ENCODE measurements around the gene PHB1.

PHB1 gene

DNA sequence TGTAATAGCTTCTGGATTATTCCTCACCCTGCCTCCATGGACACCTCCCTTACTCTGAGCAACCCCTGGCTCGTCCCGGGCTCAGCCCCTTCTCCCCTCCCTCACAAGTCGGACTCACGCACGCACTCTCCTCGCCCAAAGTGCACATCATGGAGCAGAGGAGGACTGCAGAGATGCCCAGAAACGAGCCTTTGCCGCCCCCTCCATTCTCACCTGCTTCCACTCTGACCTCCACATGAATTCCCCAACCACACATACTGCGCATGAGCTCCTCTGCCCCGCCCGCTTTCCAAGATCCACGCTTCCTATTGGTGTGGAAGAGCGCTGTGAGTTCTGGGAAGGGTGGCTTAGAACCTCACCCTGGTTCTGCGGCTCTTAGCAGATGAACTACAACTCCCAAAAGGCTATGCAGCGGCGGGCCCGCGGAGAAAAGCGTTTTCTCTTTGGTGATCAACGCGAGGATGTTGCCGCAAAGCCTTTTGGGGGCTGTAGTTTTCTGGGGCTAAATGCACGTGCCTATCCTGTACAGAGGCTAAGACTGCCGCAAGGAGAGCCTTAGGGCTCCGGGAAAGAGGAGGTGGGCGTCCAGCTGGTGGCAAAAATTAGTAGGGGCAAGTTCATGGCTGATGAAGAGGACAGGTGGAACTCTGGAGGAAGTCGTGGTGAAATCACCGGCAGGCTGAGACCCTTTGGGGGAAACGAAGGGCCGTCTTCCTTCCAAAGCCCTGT is at the start of gene PHB1:
Gene PHB1, minus strand, starts transcription at position 261 of the 729 bp plus-strand sequence. CDS start 1,618 bp downstream, outside the sequence.
- DNase-seq, result peak; percentile 97

DNA sequence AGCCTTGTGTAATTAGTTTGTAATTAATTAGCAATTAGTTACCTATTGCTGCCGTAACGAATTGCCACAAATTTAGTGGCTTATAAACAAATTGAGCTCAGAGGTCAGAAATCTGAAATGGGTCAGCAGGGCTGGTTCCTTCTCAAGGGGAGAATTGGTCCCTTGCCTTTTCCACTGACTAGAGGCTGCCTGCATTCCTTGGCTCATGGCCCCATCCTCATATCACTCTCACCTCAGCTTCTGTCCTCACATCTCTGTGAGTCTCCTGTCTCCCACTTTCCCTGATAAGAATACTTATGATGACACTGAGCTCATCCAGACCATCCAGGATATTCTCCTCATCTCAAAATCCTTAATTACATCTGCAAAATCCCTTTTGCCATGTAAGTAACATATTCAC is 49.4 kb upstream of the PHB1 start:
- no peak for DNase-seq

DNA sequence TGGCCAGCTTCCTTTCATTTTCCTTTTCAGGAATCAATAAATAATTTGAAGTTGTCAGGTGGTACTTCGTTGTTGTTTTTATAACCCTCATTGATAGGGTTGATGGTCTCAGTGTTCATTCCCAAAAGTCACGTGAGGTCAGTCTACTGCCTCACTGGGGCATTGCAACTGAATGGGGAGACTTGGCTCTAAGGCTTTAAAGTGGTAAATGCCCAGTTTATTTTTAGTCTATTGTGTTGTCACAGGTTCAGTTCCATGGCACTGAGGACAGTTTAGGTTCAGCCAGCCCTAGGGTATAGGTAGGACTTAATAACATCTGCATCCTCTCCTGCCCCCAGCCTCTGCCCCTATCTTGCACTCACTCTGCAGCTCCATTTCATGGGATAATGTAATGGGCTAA is 46.9 kb upstream of the PHB1 start:
- DNase-seq, result no peak

DNA sequence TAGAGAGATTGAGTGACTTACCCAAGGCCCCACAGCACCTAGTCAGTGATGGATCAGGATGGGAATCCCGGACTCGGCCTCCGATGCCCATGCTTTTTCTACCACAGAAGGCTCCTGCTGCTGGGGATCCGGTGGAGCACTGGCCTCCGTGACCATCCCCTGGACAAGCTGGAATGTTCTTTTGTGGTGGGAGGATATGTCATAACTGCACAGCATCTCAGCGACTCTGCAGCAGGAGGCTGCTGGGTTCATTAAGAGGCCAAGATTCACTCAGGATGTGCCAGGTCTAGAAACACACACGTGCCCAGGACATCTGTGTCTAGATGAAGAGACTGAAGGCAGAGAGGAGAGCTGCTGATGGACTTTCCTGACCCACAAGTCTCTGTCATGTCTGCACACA is 45.7 kb upstream of the PHB1 start:
- DNase-seq, result no peak

DNA sequence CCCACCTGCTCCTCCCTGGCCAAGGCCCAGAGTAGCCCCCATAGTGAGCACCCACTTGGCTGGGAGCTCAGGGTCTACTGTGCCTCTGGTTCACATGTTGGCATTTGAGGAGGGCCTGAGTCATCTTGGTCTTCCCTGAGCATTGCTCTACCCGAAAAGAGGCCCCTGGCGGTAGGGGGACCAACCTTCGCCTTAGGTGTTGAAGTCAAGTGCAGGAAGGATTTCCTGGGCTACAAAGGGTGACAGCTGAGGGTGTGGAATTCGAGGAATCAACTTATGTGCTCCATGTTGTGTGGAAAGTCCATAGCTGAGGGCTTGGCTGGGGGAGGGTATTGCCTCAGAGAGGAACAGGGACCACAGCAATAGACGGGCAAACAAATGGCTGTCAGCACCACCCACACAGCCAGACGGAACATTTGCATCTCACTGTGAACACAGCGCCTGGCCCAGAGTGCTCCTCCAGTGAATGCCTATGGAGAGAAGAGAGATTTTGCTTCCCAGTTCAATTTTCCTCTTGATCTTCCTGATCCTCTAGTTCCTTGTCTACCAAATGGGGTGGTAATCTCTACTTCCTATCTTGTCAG is 44.8 kb upstream of the PHB1 start:
- no peak for DNase-seq

DNA sequence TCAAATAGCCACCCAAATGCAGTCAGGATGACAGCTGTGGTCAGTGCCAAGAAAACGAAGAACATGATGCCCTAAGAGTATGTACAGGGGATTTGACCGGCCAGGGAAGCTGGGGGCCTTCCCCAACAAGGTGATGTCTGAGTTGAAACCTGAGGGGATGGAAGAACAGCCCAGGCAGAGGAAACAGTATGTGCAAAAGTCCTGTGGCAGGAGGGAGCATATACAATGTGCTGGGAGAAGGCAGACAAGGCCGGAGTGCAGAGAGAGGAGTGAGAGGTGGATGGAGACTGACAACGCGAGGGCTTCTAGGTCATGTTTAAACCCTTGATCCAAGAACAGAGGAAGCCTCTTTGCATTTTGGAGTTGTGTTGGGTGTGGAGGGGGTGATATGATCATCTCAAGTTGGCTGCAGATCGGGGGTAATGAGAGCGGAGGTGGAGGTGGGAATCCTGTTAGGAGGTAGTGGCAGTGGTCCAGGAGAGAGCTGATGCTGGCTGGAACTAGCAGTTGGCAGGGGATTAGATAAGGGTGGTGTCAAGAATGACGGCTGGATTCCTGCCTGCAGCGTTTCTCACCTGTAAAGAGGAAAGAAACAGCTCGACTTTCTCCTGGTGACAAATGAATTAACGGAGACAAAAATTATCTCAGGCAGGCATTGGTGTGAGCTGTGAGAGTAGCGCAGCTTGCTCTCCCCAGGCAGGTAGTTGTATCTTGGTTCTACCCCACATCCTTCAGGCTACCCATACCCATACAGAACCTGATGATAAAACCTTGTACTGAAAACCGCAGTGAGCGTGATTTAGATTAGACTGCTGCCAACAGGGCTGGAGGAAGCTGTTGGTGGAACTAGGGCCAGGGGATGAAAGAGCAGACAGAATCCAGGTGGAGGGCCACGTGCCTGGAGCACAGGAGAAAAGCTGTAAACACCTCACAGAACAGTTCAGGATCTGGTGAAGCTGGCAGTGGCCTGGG is 43.2 kb upstream of the PHB1 start:
- no peak for DNase-seq

DNA sequence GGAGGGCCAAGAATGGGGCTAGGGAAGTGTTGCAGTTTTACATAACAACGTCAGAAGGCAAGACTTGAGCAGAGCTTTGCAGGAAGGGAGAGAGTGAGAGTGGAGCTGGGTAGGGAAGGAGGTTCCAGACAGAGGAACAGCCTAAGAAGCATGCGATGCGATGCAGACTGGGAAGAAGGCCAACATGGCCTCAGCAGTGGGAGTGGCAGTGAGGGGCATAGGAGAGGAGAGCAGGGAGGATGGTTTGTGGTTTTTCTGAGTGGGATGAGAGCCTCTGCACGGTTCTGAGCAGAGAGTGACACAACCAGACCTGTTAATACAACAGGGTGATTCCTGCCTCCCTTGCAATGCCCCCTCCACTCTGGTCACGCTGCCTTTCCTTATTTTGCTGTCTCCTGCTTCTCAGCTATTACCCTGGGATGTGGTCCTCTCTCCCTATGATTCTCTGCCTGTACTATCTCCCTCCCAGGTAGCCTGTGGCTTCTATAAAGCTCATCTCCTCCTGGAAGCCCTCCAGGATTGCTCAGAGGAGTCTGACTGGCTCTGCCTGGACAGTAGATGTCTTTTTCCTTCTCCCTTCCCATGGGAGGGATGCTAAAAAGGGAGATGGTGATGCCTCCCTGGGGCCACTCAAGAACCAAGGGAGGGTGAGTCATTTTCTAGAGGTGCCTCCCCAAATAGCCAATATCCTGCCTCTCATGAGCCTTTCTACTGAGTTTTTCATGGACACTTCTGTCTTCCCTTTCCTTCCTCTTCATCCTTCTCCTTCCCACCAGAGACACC is 41.7 kb upstream of the PHB1 start:
- no peak for DNase-seq

DNA sequence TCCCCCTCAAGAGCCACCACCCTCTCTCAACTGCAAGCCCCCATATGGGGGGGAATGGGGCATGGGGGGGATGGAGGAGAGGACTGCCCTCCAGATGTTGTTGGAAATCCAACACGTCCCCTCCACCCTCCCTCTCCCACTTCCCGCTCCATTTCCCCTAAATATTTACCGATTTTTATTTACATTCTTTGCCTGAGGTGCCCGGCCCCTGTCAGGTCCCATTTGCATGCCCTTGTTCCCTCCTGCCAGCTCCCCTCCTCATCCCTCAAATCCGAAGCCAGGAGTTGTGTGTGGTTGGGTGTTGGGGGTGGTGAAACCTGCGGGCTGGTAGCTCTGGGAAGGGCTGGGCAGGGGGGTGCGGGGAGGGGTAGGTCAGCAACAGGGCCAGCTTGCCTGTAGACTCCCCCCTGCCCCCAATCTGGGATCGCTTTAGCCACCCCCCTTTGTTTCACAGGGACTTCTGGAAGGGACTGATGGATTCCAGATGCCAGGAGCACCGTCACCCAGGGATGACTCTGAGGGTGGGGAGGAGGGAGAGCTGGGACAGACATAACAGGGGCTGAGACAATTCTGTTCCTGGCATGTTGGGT is 40.7 kb upstream of the PHB1 start:
- no peak for DNase-seq

DNA sequence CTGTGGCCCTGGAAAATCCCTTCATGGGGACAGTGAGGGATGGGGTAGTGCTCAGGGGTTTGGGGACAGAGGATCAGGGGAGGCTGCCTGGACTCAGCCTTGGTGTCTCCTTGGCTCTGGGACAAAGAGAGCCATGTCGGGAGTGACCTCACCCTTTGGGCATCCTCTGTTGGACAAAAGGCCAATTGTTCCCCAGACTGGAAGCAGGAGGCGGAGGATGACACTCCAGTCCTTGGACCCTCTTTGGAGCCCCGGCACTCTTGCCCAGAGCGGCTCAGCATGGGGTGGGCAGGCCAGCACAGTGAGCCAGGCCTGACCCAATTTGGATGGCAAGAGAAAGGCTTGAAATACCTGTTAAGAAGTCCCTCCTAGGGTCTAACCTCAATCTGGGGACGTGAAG is 39.4 kb upstream of the PHB1 start:
- no peak for DNase-seq

DNA sequence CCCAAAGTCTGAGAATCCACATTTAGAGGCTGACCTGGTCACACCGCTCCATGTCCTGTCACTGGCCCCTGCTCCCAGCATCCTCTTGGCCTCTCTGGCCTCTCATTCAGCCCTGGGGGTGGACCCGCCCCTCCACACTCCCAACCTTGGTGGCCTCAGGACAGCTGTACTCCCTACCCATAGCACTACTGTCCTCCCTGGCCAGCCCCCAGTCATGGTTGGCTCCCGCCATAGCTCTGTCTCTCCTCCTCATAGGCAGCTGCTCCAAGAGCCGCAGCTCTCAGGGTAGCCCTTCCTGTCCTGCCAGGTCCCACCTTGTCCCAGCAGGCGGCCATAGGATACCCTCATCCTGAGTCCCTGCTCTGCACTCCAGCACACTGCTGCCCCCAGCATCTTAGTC is 38.0 kb upstream of the PHB1 start:
- DNase-seq, result no peak

DNA sequence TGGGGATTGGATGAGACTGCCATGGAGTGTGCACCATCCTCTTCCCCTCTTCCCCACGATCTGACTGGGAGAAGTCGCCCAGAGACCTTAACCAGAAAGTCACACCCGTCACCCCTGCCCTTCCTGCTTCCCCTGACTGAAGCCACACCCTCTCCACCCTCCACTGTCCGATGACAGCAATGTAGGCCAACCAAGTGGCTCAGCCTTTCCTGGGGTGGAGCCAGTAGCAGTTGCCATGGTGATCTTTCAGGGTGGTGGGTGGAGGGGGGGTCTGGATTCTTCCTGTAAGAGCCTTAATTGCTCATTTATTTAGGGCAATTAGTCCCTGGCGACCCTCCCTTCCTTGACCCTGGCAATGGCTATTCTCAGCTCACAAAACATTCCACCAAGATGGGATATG is 37.5 kb upstream of the PHB1 start:
- DNase-seq, result no peak

DNA sequence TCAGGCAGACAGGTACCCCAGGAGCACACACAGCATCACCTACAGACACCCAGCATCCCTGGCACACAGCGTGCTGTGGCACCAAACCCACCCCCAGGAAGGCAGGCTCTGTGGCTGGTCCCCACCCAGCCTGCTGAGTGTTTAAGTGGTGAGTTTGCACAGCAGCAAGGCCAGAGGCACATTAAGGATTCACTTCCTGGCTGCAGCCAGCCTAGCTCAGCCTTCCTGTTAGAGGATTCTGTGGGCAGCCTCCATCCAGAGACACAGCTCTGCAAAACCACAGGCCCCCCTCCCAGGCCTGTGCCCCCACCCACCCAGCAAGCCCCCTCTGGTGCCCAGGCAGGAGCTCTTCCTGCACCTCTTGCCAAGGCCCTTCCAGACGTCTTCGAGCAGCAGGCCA is 36.1 kb upstream of the PHB1 start:
- no peak for DNase-seq

DNA sequence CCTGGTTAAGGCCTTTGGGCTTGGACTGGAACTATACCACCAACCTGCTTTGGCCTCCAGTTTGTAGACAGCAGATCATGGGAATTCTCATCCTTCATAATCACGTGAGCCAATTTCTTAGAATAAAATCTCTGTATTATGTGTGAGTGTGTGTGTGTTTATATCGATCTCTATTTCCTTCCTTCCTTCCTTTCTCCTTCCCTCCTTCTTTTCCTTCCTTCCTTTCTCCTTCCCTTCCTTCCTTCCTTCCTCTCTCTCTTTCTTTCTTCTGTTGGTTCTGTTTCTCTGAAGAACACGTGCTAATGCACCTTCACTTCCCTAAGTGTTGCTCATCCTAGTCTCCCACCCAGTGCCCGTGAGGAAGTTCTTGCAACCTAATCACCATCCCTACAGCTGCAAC is 35.5 kb upstream of the PHB1 start:
- DNase-seq, result no peak

DNA sequence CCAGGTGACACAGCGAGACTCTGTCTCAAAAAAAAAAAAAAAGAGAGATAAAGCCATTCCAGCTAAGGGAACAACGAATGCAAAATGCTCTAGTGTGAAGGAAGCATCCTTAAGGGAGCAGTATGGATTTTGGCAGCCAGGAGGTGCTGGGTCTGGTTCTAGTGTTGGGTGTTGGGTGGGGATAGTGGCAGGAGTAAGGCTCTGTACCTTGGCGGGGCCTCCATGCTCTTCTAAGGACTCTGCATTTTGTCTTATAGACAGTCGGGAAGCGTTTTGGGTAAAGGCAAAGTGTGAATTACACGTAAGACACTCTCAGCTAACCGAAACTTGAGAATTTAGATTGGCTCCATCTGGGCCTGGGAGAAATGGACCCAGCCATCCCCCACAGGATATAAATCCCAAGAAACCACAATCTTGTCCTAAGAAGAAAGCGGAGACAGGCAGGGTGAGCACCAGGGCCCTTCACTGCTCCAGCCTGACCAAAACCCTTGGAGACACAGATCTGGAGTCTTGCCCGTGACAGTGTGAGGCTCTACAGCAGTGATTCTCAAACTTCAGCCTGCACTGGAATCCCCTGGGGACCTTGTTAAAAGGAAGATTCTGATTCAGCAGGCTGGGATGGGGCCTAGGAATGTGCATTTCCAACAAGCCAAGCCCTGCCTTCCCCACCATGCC is 33.1 kb upstream of the PHB1 start:
- DNase-seq, result no peak

DNA sequence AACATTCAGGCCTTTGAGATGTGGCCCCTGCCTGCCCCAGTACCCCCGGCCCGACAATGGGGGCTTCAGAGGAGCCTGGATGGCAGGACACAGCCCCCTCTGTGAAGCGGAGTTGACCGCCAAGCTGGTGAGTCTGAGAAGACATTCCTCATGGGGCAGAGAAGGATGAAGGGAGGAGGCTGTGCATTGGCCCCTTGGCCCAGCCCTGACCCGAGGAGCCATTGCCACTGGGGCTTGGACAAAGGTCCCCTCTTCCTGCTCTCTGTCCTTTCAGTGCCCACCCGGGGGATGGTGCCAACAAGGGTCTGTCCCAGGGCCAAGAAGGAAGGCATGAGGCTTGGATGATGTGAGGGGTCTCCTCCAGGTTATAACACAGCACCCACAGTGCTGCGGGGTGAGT is 30.9 kb upstream of the PHB1 start:
- DNase-seq, result no peak

DNA sequence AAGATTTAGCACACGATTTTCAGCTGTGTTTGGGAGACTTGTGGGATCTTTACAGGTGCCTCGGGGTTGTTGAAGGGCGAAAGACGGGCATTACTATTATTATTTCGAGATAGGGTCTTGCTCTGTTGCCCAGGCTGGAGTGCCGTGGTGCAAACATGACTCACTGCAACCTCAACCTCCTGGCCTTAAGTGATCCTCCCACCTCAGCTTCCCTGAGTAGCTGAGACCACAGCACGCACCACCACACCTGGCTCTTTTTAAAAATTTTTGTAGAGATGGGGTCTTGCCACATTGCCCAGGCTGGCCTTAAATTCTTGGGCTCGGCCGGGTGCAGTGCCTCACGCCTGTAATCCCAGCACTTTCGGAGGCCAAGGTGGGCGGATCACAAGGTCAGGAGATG is 29.7 kb upstream of the PHB1 start:
- DNase-seq, result no peak

DNA sequence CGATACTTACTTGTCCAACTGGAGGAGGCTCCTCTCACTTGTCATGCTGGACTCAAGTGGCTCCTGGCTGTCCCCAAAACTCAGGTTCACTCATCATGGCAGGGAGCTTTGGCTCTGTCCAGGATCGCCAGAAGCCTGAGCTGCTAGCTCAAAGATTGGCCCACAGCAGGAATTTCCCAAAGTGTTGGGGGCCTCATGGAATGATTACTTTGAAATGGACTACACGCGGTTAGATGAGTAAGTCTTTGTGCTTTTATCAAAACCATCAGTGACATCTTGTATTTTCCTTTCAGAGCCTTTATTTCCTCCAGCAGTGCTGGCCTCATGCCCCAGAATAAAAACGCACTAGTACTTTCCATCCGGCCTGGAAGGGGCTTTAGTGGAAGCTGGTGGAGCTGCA is 29.2 kb upstream of the PHB1 start:
- no peak for DNase-seq

DNA sequence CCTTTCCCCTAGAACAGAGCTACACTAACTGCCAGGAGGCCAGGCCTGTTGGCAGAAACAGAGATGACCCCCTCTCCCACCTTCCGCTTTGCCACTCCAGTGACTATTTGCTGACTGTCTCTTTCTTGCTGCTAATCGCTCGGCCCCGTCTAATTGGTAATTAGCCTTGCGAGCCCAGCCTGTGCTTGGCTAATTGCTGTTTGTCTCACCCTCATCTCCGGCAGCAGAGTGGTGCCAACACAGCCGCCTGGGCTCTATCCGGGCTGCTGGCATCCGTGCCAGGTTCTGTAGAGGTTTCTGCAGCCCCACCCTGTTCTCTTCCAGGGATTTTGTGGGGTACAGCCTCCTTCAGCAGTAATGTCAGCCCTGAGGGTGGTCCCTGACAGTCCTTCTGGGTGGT is 27.4 kb upstream of the PHB1 start:
- DNase-seq, result no peak

DNA sequence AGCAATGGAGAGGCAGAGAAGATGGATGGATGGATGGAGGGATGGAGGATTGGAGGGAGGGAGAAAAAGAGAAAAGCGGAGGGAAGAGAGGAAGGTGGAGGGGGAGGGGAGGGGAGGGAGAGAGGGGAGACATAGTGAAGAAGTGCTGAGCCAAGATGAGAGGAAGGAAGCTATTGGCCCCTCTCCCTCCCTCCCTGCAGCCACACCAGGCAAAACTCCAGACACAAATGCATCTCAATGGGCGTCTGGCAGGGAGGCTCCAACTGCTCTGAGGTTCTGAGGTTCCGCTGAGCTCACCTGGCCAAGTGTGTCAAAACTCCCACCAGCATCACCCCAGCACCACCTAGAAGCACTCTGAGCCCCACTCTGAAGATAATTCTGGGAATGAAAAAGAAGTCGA is 26.9 kb upstream of the PHB1 start:
- no peak for DNase-seq

DNA sequence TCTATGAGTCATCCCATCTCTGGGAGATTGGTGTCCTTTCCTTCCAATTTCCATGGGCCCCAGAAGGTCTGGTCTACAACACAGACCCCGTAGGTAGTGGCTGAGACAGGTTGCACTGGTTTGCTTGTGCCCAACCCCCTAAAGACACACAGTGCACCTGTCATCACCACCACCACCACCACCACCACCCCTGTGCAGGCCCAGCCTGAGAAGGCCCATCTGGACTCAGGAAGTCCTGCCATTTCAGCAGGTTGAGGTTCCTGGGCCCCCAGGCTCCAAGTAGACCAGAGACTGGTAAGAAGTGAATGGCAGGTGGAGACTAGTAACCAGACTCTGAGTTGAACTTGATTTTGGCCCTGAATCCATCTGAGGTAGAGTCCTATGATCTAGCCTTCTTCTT is 25.9 kb upstream of the PHB1 start:
- DNase-seq, result no peak

DNA sequence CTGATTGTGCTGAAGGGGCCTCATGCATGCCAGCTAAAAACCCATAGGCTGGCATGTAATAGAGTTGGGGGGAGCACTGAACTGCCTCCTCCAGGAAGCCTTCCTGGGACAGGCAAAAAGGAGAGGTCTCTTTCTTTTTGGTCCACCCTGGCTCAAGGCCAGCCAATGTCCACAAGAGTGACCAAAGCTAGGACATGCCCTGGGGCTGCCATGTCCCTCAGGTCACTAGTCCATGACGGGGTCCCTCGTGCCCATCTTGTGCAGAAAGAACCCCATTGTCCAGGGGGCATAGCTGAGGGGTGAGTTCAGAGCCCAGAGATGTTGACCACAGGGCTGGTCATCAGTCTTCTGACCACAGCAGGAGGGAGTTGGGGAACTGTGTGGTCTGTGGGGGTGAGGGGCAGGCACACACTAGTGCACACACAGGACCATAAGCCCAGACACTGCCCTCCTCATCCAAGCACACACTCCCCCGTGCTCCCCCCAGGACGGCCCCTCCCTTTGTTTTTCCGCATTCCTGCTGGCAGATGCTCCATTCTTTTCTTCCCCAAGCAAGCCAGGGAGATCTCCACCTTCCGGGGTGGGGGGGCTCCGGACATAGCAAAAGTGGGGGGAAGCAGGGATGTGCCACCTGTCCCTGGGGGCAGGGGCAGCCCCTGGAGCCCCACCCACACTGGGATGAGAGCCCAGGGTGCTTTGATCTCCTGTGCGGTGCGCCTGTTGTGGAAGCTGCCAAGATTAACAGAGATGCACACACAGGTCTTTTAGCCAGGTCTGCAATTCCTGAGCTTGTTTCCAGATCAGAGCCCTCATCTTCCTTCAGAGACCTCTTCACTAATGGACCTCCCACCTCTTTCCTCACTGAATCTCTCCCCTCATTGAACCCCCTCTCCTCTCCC is 25.2 kb upstream of the PHB1 start:
- DNase-seq, result no peak

All from NCI-H1436 treated with DMSO at 0.1 percent for 48 hours (cell line).